Astrocyte of the hippocampus (primary cell): ENCODE results near the gene FCHO1.
"Not testable (repeated sequence)": the region's sequence is repeated elsewhere in the genome, so short reads cannot be mapped to it uniquely, and the experiment has no call there.

Experiments
- DNase-seq: peaks from one replicate; pipeline ENCODE4 v3.0.0; 2011; ENCODE audit warnings: low read depth, low spot score

Gene FCHO1

GRCh38 chr19:17794412-17794730 is 43.1 kb downstream of the FCHO1 start:
- DNase-seq: no peak

GRCh38 chr19:17794731-17795494 is 43.6 kb downstream of the FCHO1 start, which contains the start of gene B3GNT3:
Gene B3GNT3 (plus strand): TSS chr19:17795138. CDS start chr19:17807808, 12,670 bp downstream.
- no peak for DNase-seq

GRCh38 chr19:17795495-17795856 is 44.2 kb downstream of the FCHO1 start:
- no peak for DNase-seq

- no peak for DNase-seq
Observed at GRCh38 chr19:17796013-17796837, 44.9 kb downstream of the FCHO1 start.

GRCh38 chr19:17796838-17797423 is 45.7 kb downstream of the FCHO1 start:
- DNase-seq: no peak

GRCh38 chr19:17797424-17798201 is 46.3 kb downstream of the FCHO1 start:
- DNase-seq: no peak

GRCh38 chr19:17798599-17798998 is 47.3 kb downstream of the FCHO1 start:
- DNase-seq: not testable (repeated sequence)

- no peak for DNase-seq
Observed at GRCh38 chr19:17802137-17802858, 51.0 kb downstream of the FCHO1 start.

- DNase-seq: no peak
Observed at GRCh38 chr19:17803264-17803896, 52.1 kb downstream of the FCHO1 start.

GRCh38 chr19:17805427-17805826 is 54.1 kb downstream of the FCHO1 start:
- no peak for DNase-seq

GRCh38 chr19:17806945-17807344 is 55.7 kb downstream of the FCHO1 start:
- no peak for DNase-seq

- DNase-seq: no peak
Observed at GRCh38 chr19:17807731-17808316, 56.5 kb downstream of the FCHO1 start.

GRCh38 chr19:17811103-17811502 is 59.8 kb downstream of the FCHO1 start:
- no peak for DNase-seq

GRCh38 chr19:17811681-17812080 is 60.4 kb downstream of the FCHO1 start:
- DNase-seq: no peak

GRCh38 chr19:17812099-17812498 is 60.8 kb downstream of the FCHO1 start:
- DNase-seq: no peak

GRCh38 chr19:17817668-17818363 is 66.5 kb downstream of the FCHO1 start:
- no peak for DNase-seq

GRCh38 chr19:17821190-17821589 is 69.9 kb downstream of the FCHO1 start, which contains the start of gene INSL3:
Gene INSL3 (minus strand): TSS chr19:17821519. CDS start chr19:17821506, 13 bp downstream.
- no peak for DNase-seq

- no peak for DNase-seq
Observed at GRCh38 chr19:17824339-17824738, 73.1 kb downstream of the FCHO1 start.

GRCh38 chr19:17826508-17827056 is 75.3 kb downstream of the FCHO1 start:
- DNase-seq: no peak
